Measurements from ENCODE around the gene NECAB2.

DNA sequence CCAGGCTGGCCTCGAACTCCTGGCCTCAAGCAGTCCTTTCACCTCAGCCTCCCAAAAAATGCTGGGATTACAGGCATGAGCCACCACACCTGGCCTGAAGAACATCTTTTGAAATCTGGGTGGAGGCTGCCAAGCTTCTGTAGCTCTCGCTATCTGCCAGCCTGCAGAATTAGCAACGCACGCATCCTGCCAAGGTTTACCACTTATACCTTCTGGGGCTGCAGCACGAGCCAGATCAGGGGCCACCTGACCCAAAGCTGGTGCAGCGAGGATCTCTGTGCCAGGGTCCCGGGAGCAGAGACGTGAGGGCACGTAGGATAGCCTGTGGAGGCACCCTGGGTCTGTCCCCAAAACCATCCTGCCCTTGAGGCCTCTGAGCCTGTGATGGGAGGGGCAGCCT is 52.3 kb downstream of the NECAB2 start:
- TF ChIP-seq, protein P1, sequence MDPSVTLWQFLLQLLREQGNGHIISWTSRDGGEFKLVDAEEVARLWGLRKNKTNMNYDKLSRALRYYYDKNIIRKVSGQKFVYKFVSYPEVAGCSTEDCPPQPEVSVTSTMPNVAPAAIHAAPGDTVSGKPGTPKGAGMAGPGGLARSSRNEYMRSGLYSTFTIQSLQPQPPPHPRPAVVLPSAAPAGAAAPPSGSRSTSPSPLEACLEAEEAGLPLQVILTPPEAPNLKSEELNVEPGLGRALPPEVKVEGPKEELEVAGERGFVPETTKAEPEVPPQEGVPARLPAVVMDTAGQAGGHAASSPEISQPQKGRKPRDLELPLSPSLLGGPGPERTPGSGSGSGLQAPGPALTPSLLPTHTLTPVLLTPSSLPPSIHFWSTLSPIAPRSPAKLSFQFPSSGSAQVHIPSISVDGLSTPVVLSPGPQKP (IDR thresholded peaks at IDR 0.05; ENCODE audit: low read depth, low read length): no peak
- TF ChIP-seq, protein P2, sequence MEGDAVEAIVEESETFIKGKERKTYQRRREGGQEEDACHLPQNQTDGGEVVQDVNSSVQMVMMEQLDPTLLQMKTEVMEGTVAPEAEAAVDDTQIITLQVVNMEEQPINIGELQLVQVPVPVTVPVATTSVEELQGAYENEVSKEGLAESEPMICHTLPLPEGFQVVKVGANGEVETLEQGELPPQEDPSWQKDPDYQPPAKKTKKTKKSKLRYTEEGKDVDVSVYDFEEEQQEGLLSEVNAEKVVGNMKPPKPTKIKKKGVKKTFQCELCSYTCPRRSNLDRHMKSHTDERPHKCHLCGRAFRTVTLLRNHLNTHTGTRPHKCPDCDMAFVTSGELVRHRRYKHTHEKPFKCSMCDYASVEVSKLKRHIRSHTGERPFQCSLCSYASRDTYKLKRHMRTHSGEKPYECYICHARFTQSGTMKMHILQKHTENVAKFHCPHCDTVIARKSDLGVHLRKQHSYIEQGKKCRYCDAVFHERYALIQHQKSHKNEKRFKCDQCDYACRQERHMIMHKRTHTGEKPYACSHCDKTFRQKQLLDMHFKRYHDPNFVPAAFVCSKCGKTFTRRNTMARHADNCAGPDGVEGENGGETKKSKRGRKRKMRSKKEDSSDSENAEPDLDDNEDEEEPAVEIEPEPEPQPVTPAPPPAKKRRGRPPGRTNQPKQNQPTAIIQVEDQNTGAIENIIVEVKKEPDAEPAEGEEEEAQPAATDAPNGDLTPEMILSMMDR (IDR thresholded peaks at IDR 0.05): no peak
- TF ChIP-seq EP300 (IDR thresholded peaks at IDR 0.05): no peak
- TF ChIP-seq HOXA7 (CRISPR knock-in tag; IDR thresholded peaks at IDR 0.05): no peak

Measured in A549 (cell line).